Cardiac fibroblast (primary cell): Measurements from ENCODE around the gene SETBP1.

ENCODE experiments used
- DNase-seq, 2 donors: peaks; one replicate each; pipeline versions ENCODE4 v3.0.0 to v3.0.0-alpha.2; 2010; ENCODE audit warnings: low read depth in 2 of 2
- H3K4me3 ChIP-seq, 2 donors: replicated peaks in 1 of 2; 1 replicate in 1 of 2; 2 replicates in 1 of 2; pipeline ENCODE4 v1.5.1; 2011; ENCODE audit warnings: low read depth in 2 of 2, low read length in 2 of 2, mild to moderate bottlenecking in 2 of 2, moderate library complexity in 1 of 2
- CTCF ChIP-seq: IDR thresholded peaks from one replicate; pipeline ENCODE4 v1.5.1; 2011; ENCODE audit warnings: low read depth, mild to moderate bottlenecking, low read length, inconsistent platforms

The SETBP1 gene

GRCh38 chr18:44909191-44909719, 228.6 kb downstream of the SETBP1 start:
- peak in 1 of 2 donors; percentile 12 for DNase-seq
- no peak for TF ChIP-seq CTCF
- H3K4me3 ChIP-seq = no peak overlapping the region

- H3K4me3 ChIP-seq = no peak overlapping the region
- no peak for DNase-seq
- no peak for TF ChIP-seq CTCF
Measured at GRCh38 chr18:44911260-44911659, 230.6 kb downstream of the SETBP1 start.

DNA sequence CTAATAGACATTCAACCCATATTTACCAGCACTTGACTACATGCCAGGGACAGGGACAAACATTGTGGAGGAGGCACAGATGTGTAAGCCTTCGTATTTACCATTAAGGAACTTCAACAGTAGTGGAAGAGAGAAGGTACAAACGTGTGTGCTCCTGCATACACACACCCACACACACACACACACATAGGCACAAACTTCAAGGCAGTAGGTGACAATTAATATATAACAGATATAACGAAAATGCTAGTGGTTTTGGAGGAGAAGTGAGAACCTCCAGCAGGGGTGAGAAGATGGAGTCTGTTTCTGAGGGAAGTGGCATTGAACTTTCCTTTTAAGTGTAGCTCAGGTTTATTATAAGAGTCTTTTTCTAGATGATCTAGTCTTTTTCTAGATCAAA, 231.1 kb downstream of the SETBP1 start:
- no peak for DNase-seq
- no peak for TF ChIP-seq CTCF
- no peak overlapping the region for H3K4me3 ChIP-seq

GRCh38 chr18:44912740-44913478, 232.2 kb downstream of the SETBP1 start:
- H3K4me3 ChIP-seq = no peak overlapping the region
- DNase-seq = no peak
- no peak for TF ChIP-seq CTCF

DNA sequence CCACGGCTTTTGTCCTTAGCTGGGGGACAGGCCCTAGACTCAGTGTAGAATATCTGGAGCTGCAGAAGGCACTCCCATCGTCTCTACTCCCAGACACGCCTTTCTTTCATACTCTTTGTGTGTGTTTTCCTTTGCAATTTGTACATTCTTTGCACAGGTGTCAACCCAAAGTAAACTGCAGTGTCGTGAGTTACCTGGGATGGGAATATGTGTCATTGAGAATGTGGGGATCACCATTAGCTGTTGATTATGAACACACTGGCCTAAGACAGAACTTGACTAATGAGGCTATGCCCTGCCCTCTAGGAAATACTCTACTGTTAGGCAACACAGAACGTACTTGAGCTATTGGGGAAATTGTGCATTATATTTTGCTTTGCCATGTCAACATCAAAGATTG, 233.3 kb downstream of the SETBP1 start:
- no peak for DNase-seq
- no peak for TF ChIP-seq CTCF

DNA sequence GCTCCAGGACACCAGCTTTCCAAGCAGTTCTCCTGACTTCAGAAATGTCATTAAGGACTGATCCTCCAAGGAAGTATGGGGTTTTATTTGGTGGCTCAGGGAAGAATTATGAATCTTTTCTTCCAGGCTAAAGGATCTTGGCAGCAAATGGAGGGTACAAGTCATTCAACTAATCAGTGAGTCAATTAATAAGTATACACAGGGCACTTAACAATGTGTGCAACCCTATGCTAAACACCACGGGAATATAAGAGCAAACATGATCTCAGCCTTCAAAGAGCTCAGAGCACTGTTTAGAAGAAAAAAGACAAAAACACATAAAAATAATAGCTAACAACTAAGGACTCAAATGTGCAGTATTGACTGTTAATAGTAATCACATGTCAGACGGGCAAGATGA, 234.5 kb downstream of the SETBP1 start:
- TF ChIP-seq CTCF = no peak
- DNase-seq = no peak
- H3K4me3 ChIP-seq = no peak overlapping the region

More for the DNA sequence above, 233.3 kb downstream of the SETBP1 start:
- no peak overlapping the region for H3K4me3 ChIP-seq
